Measurements from ENCODE around the gene ROR2.

The ROR2 gene

GRCh38 chr9:91677822-91678436 is 272.1 kb downstream of the ROR2 start:
- Histone ChIP-seq H3K4me3 (no peak overlapping the region), H3K27ac (no peak overlapping the region)
- DNase-seq (ENCODE audit: low spot score): no peak
- TF ChIP-seq, protein P1, sequence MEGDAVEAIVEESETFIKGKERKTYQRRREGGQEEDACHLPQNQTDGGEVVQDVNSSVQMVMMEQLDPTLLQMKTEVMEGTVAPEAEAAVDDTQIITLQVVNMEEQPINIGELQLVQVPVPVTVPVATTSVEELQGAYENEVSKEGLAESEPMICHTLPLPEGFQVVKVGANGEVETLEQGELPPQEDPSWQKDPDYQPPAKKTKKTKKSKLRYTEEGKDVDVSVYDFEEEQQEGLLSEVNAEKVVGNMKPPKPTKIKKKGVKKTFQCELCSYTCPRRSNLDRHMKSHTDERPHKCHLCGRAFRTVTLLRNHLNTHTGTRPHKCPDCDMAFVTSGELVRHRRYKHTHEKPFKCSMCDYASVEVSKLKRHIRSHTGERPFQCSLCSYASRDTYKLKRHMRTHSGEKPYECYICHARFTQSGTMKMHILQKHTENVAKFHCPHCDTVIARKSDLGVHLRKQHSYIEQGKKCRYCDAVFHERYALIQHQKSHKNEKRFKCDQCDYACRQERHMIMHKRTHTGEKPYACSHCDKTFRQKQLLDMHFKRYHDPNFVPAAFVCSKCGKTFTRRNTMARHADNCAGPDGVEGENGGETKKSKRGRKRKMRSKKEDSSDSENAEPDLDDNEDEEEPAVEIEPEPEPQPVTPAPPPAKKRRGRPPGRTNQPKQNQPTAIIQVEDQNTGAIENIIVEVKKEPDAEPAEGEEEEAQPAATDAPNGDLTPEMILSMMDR (IDR thresholded peaks at IDR 0.05): no peak

GRCh38 chr9:91677331-91677730 is 272.7 kb downstream of the ROR2 start:
- no peak overlapping the region for H3K27ac ChIP-seq
- TF ChIP-seq, protein P1 (IDR thresholded peaks at IDR 0.05): no peak
- no peak for DNase-seq (ENCODE audit: low spot score)
- no peak overlapping the region for H3K4me3 ChIP-seq

- no peak for DNase-seq (ENCODE audit: low spot score)
- TF ChIP-seq, protein P1 (IDR thresholded peaks at IDR 0.05): no peak
- Histone ChIP-seq H3K27ac (no peak overlapping the region), H3K4me3 (no peak overlapping the region)
Observed at GRCh38 chr9:91676046-91676445, 274.0 kb downstream of the ROR2 start.

- no peak overlapping the region for H3K4me3 ChIP-seq
- no peak overlapping the region for H3K27ac ChIP-seq
- DNase-seq (ENCODE audit: low spot score): no peak
- TF ChIP-seq, protein P1 (IDR thresholded peaks at IDR 0.05): no peak
Observed at GRCh38 chr9:91664663-91665062, 285.4 kb downstream of the ROR2 start.

- Histone ChIP-seq H3K4me3 (no peak overlapping the region), H3K27ac (no peak overlapping the region)
- DNase-seq (ENCODE audit: low spot score): no peak
- TF ChIP-seq, protein P1 (IDR thresholded peaks at IDR 0.05): no peak
Observed at GRCh38 chr9:91663858-91664257, 286.2 kb downstream of the ROR2 start.

DNA sequence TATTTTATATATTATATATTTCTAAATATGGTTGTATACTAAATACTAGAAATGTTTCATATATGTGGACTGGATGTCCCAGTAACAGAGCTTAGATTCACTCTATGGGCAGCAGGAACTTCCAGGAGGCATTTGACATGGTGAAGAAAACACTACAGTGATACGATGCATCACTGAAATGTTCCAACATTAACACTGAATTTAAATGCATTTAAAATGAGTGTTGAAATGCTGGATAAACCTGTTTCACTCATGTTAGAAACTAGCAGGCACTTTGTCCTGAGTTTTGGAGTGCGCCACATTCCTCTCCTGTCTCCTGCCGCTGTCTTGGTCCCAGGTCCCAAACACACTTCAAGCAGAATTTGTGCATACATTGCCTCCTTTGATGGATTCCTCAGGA is 288.6 kb downstream of the ROR2 start:
- no peak for DNase-seq (ENCODE audit: low spot score)
- TF ChIP-seq, protein P1 (IDR thresholded peaks at IDR 0.05): no peak

GRCh38 chr9:91660521-91660920 is 289.5 kb downstream of the ROR2 start:
- no peak overlapping the region for H3K27ac ChIP-seq
- DNase-seq (ENCODE audit: low spot score): no peak
- TF ChIP-seq, protein P1 (IDR thresholded peaks at IDR 0.05): no peak
- no peak overlapping the region for H3K4me3 ChIP-seq

More for the DNA sequence above, 288.6 kb downstream of the ROR2 start:
- H3K27ac ChIP-seq: no peak overlapping the region
- H3K4me3 ChIP-seq: no peak overlapping the region

Measured in coronary artery (tissue), 2 donors.